Stimulated activated CD4-positive, alpha-beta T cell treated with anti-CD3 and anti-CD28 coated beads, Interleukin-1b, Interleukin-23, amount 100 ng/mL, for 24 hours (primary cell): ENCODE measurements around the gene STAM2.
"Not testable (repeated sequence)": the region's sequence is repeated elsewhere in the genome, so short reads cannot be mapped to it uniquely, and the experiment has no call there.

Source experiments
- DNase-seq, 4 experiments: peaks; one replicate each; pipeline ENCODE4 v3.0.0-alpha.2; 2020; ENCODE audit warnings: low read depth in 4 of 4, low spot score in 1 of 4

Gene STAM2

GRCh38 chr2:152175368-152176112 lies at the start of gene STAM2:
Gene STAM2, minus strand, starts transcription at chr2:152175763. Its CDS starts 121 bp downstream, at chr2:152175642.
- DNase-seq, result peak; percentile 81 to 94 (median 86)

- DNase-seq, result no peak
Measured at GRCh38 chr2:152223977-152224376, 48.4 kb upstream of the STAM2 start.

GRCh38 chr2:152222975-152223637 lies 47.5 kb upstream of the STAM2 start:
- DNase-seq, result no peak

- no peak for DNase-seq
Measured at GRCh38 chr2:152221839-152222238, 46.3 kb upstream of the STAM2 start.

- DNase-seq, result no peak
Measured at GRCh38 chr2:152219077-152219828, 43.7 kb upstream of the STAM2 start.

GRCh38 chr2:152201466-152201830 lies 25.9 kb upstream of the STAM2 start:
- DNase-seq, result no peak

GRCh38 chr2:152200565-152201465 lies 25.3 kb upstream of the STAM2 start:
- no peak for DNase-seq

GRCh38 chr2:152200101-152200500 lies 24.5 kb upstream of the STAM2 start:
- DNase-seq, result no peak

GRCh38 chr2:152198499-152198898 lies 22.9 kb upstream of the STAM2 start:
- no peak for DNase-seq

- DNase-seq, result not testable (repeated sequence)
Measured at GRCh38 chr2:152197508-152198284, 22.1 kb upstream of the STAM2 start.

GRCh38 chr2:152189622-152190495 lies 14.3 kb upstream of the STAM2 start:
- no peak for DNase-seq

GRCh38 chr2:152186808-152187207 lies 11.2 kb upstream of the STAM2 start:
- not testable (repeated sequence) for DNase-seq

- DNase-seq, result no peak
Measured at GRCh38 chr2:152186262-152186661, 10.7 kb upstream of the STAM2 start.

- no peak for DNase-seq
Measured at GRCh38 chr2:152183401-152184073, 8.0 kb upstream of the STAM2 start.

GRCh38 chr2:152177667-152178066 lies 2.1 kb upstream of the STAM2 start:
- DNase-seq, result not testable (repeated sequence)

- no peak for DNase-seq
Measured at GRCh38 chr2:152176113-152176714, 651 bp upstream of the STAM2 start.

- DNase-seq, result no peak
Measured at GRCh38 chr2:152175012-152175367, 573 bp downstream of the STAM2 start.

- no peak for DNase-seq
Measured at GRCh38 chr2:152174574-152174973, 989 bp downstream of the STAM2 start.
